ENCODE results near the gene P2RX6.

Gene P2RX6

DNA sequence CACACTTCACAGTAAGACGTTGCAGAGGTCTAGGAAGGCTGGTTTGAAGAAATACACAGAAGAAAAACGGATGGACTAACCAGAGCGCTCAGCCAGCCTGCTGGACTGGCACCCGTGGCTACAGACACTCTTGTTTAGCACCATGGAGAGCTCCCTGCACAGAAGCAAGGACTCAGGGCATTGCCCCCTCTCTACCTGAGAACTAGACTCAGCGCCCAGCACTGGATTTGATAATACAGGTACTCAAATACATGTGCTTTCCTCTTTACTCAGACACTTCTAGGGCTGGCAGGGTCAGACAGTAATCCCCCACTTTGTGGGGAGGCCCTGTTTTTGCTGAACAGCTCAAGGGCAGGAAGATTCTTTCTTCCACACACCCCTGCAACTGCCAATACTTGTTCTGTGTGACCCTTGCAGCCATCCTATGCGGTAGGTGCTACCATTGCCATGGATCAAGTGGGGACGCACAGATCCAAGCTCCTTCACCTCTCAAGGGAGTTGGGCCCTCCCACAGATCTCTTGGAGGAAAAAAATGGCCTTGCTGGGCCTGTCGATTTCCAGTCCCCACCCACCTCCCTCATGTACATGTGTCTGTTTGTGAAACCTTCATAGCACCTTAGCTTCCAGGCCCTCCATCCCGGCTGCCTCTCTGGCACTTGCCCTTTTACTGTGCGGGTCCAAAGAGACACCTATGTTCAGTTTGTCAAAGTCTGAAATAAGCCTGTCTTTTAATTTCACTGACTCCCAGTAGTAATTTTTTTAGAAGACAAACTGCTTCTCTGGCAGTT lies 5.1 kb upstream of the P2RX6 start:
- Histone ChIP-seq H3K4me3 (ENCODE audit: low read depth, low read length) (no peak overlapping the region), H3K27ac (ENCODE audit: low read depth, low read length) (no peak overlapping the region), H3K9me3 (ENCODE audit: control insufficient read depth, insufficient read depth, low read depth, low read length) (no peaks in the 10 kb centered on the region), H3K9ac (ENCODE audit: low read length) (no peak overlapping the region), H3K27me3 (ENCODE audit: control insufficient read depth, insufficient read depth, low read length) (0 out of 2 replicates have a peak, but pooled peaks cover 4% of the 10 kb centered on the region), H3K36me3 (ENCODE audit: control insufficient read depth, insufficient read depth, low read length) (peaks cover 4% of the 10 kb centered on the region; the same call in 1 of the 2 replicates), H3K4me1 (ENCODE audit: control insufficient read depth, insufficient read depth, low read length) (peaks cover 21% of the 10 kb centered on the region)

DNA sequence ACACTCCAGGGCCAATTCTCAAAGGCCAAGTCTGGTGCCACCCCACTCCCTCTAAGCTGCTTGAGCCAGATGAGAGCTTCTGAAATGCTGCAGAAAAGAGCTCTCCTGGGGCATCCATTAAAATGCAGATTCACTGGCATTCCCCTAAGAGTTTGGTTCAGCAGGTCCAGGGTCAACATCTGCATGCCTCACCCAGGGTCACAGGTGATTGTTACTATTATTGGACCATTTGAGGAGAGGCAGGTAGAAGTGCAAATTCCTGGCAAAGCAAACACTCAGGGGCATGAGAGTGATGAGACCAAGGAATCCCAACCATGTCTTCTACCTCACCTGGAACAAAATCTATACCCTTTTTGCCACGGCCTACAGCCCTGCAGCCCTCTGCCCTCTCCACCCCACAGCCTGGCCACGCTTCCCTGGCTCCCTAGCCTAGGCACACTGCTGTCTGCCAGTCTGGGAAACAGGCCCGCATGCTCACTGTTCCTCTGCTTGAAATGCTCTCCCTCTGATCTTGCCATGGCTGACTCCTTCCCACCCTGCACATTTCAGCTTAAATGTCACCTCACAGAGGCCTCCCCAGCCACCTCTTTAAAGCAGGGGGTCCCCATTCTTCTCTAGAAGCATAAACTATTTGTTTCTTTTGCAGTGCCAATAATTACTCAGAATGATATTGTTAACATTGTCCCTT lies 4.4 kb upstream of the P2RX6 start:
- Histone ChIP-seq H3K9ac (ENCODE audit: low read length) (no peak overlapping the region), H3K27me3 (ENCODE audit: control insufficient read depth, insufficient read depth, low read length) (0 out of 2 replicates have a peak, but pooled peaks cover 4% of the 10 kb centered on the region), H3K4me1 (ENCODE audit: control insufficient read depth, insufficient read depth, low read length) (peaks cover 28% of the 10 kb centered on the region), H3K4me3 (ENCODE audit: low read depth, low read length) (no peak overlapping the region), H3K9me3 (ENCODE audit: control insufficient read depth, insufficient read depth, low read depth, low read length) (no peaks in the 10 kb centered on the region), H3K36me3 (ENCODE audit: control insufficient read depth, insufficient read depth, low read length) (peaks cover 4% of the 10 kb centered on the region; the same call in 1 of the 2 replicates), H3K27ac (ENCODE audit: low read depth, low read length) (no peak overlapping the region)

DNA sequence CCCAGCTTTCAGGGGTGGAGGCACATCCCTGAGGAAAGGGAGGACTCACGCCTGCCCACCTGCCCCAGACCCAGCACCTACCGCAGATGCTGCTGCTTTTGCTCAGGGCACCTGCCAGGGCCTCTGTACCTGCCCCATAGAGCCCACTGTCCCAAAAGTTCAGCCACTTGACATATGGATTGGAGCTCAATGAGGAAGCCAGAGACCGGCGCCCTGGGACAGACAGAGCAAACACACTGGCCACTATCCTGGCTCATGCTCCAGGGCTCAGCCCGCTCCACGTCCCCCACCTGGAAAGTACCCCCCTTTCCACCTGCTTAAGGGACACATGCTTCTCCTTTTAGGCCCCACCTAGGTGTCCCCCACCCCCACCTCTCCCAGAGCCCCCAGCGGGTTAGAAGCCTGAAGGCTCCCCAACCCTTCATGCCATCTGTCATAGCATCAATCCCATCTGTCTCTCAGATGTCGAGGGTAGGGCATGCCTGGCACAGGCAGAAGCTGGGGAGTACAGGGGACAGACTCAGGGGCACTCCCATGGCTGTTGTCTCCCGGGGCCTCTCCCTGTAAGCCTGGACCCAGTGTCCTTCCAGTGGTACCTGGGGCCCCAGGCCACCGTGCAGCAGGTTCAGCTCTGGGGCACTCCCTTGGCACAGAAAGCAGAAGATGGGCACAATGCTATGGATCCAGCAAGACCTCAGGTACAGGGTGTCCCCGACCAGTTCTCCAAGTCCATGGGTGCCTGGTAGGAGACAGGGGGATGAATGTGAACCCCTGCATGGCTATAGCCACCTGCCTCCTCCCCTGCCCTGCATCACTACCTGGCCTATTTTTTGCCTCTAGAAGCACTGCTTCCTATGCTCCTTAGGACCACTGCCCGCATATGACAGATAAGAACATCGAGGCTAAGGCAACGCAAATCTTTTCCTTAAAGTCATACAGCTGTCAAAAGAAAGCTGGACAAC lies 2.2 kb upstream of the P2RX6 start:
- Histone ChIP-seq H3K9me3 (ENCODE audit: control insufficient read depth, insufficient read depth, low read depth, low read length) (no peaks in the 10 kb centered on the region), H3K36me3 (ENCODE audit: control insufficient read depth, insufficient read depth, low read length) (peaks cover 4% of the 10 kb centered on the region; the same call in 1 of the 2 replicates), H3K27me3 (ENCODE audit: control insufficient read depth, insufficient read depth, low read length) (0 out of 2 replicates have a peak, but pooled peaks cover 4% of the 10 kb centered on the region), H3K4me1 (ENCODE audit: control insufficient read depth, insufficient read depth, low read length) (peaks cover 31% of the 10 kb centered on the region), H3K4me3 (ENCODE audit: low read depth, low read length) (peak overlapping the region; percentile 70), H3K9ac (ENCODE audit: low read length) (no peak overlapping the region), H3K27ac (ENCODE audit: low read depth, low read length) (no peak overlapping the region)

DNA sequence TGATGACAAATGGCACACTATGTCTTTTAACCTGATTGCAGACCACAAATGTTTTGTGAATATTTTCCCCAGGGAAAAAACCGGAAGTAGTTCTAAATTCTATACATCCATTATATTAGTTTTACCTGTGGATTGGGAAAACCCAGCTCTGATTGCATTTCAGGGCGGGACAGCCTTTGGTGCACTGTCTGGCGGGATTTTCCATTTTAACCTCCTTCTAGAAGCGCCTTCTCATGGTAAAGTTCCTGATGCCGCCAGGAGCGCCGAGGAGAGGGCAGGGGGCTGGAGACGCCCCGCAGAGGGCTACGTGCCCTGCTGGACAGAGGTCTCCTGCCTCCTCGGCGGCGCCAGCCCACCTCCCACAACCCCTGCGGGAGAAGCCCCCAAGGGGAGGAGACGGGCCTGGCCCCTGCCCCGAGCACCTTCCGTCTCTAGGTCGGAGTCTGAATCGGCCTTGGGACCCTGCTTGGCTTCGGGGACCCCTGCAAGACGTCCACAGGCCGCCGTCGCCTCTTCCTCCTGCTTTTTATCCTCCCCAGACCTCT lies 1.2 kb upstream of the P2RX6 start:
- peaks cover 2% of the 10 kb centered on the region; the same call in 1 of the 2 replicates for H3K36me3 ChIP-seq (ENCODE audit: control insufficient read depth, insufficient read depth, low read length)
- peaks cover 31% of the 10 kb centered on the region for H3K4me1 ChIP-seq (ENCODE audit: control insufficient read depth, insufficient read depth, low read length)
- peak overlapping the region; percentile 70 for H3K4me3 ChIP-seq (ENCODE audit: low read depth, low read length)
- H3K9me3 ChIP-seq (ENCODE audit: control insufficient read depth, insufficient read depth, low read depth, low read length): no peaks in the 10 kb centered on the region
- H3K27me3 ChIP-seq (ENCODE audit: control insufficient read depth, insufficient read depth, low read length): 0 out of 2 replicates have a peak, but pooled peaks cover 4% of the 10 kb centered on the region
- H3K27ac ChIP-seq (ENCODE audit: low read depth, low read length): peak overlapping the region; percentile 15; the same call in 1 of the 2 replicates
- H3K9ac ChIP-seq (ENCODE audit: low read length): peak overlapping the region; percentile 47

DNA sequence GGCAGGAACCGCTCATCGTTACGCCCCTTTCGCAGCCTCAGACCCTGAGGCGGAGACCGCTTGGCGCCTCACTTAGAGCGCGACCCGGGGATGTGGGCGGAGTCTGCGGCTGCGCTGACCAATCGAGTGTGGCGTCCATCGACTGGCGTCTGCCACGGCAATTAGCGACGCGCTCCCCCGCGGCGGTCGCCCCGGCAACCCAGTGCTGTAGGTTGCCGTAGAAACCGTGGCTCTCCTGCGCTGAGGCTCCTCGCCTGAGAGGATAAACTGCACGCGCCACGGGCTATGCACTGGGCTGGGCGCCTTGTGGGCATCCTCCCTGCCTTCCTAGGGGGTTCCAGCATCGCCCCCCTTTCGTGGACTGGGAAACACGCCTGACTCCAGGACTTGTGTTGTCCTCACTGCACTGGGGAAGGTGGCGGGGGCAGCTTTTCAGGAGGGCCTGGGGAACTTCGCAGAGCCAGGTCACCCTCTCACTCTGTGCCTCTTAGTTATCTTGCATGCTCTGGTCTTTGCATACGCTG lies 701 bp upstream of the P2RX6 start:
- peak overlapping the region; percentile 70 for H3K4me3 ChIP-seq (ENCODE audit: low read depth, low read length)
- H3K36me3 ChIP-seq (ENCODE audit: control insufficient read depth, insufficient read depth, low read length): no peaks in the 10 kb centered on the region
- peak overlapping the region; percentile 47 for H3K9ac ChIP-seq (ENCODE audit: low read length)
- 0 out of 2 replicates have a peak, but pooled peaks cover 4% of the 10 kb centered on the region for H3K27me3 ChIP-seq (ENCODE audit: control insufficient read depth, insufficient read depth, low read length)
- no peak overlapping the region; the same call in 1 of the 2 replicates for H3K27ac ChIP-seq (ENCODE audit: low read depth, low read length)
- H3K4me1 ChIP-seq (ENCODE audit: control insufficient read depth, insufficient read depth, low read length): peaks cover 31% of the 10 kb centered on the region
- H3K9me3 ChIP-seq (ENCODE audit: control insufficient read depth, insufficient read depth, low read depth, low read length): 0 out of 2 replicates have a peak, but pooled peaks cover 2% of the 10 kb centered on the region

DNA sequence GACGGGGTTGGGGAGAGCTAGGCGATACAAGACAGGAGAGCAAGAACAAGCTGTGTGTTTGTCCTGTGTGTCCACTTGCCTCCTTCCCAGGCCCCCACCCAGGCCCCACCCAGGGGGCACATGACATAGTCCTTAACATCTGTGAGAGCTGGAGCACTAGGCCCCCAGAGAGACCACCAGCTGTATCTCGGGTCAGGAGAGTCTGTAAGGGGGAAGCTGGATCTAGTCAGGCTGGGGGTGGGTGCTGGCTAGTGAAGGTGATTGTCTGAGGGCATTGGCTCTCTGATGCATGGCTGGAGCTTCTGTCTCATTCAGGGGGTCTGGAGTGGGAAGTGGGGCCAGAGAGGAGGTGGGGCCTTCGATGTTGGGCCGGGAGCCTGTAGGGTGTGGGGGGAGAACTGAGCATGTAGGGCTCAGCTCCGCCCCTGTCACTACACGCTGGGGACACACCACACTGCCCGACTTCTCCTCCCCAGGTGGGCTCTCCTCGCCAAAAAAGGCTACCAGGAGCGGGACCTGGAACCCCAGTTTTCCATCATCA lies 571 bp downstream of the P2RX6 start:
- 0 out of 2 replicates have a peak, but pooled peaks cover 4% of the 10 kb centered on the region for H3K27me3 ChIP-seq (ENCODE audit: control insufficient read depth, insufficient read depth, low read length)
- no peaks in the 10 kb centered on the region for H3K36me3 ChIP-seq (ENCODE audit: control insufficient read depth, insufficient read depth, low read length)
- H3K4me3 ChIP-seq (ENCODE audit: low read depth, low read length): peak overlapping the region; percentile 70; the same call in 1 of the 2 replicates
- H3K4me1 ChIP-seq (ENCODE audit: control insufficient read depth, insufficient read depth, low read length): peaks cover 23% of the 10 kb centered on the region
- H3K9me3 ChIP-seq (ENCODE audit: control insufficient read depth, insufficient read depth, low read depth, low read length): peaks cover 12% of the 10 kb centered on the region; the same call in 1 of the 2 replicates
- no peak overlapping the region; the same call in 1 of the 2 replicates for H3K27ac ChIP-seq (ENCODE audit: low read depth, low read length)
- H3K9ac ChIP-seq (ENCODE audit: low read length): no peak overlapping the region

DNA sequence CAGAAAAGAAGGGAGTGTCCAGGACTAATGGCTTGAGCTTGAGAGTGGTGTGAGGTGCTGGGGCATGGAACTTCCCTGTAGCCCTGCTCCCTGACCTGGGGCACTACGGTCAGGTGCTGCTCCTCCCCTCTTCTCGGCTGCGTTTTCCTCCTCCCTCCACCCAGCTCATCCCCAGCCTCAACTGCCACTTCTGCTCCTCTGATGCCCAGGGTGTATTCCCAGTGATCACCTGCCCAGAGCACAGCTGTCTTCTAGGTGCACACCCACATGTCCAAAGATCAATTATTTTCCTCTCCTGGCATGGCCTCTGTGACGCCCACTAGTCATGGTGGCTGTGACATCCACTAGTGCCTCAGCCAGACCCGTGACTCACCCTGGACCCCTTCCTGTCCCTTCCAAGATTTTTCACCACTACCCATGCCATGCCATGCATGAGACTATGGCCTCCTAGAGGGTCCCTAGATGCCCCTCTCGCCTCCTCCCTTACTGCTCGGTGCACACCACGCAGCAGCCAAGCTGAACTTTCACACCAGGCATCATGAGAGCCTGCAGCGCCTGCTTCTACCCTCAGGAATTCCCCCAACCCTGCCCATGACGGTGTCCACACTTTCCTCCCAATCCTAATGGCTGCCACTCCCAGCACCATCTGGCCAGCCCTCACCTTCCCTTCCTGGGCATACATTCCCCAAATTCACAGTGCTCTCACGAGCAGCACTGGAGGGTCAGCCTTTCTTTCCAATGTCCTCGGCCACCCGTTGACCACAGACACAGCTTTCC lies 1.9 kb downstream of the P2RX6 start:
- Histone ChIP-seq H3K27me3 (ENCODE audit: control insufficient read depth, insufficient read depth, low read length) (0 out of 2 replicates have a peak, but pooled peaks cover 4% of the 10 kb centered on the region), H3K9me3 (ENCODE audit: control insufficient read depth, insufficient read depth, low read depth, low read length) (peaks cover 12% of the 10 kb centered on the region; the same call in 1 of the 2 replicates), H3K4me3 (ENCODE audit: low read depth, low read length) (no peak overlapping the region), H3K27ac (ENCODE audit: low read depth, low read length) (no peak overlapping the region), H3K9ac (ENCODE audit: low read length) (no peak overlapping the region), H3K4me1 (ENCODE audit: control insufficient read depth, insufficient read depth, low read length) (peaks cover 23% of the 10 kb centered on the region), H3K36me3 (ENCODE audit: control insufficient read depth, insufficient read depth, low read length) (no peaks in the 10 kb centered on the region)

DNA sequence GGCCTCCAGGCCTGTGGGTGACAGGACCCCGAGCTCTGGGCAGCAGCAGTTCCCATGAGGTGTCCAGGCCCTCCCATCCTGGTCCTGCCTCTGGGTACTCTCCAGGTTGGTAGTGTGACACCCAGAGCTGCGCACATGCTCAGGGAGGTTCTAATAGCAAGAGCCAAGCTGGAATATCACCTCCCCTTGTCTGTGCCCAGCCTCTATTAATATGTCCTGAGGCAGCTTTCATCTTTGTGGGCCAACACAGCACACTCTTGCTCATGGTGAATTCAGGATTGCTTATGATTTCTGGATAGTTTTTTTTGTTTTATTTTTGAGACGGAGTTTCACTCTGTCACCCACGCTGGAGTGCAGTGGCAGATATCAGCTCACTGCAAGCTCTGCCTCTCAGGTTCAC lies 3.3 kb downstream of the P2RX6 start:
- no peak overlapping the region for H3K27ac ChIP-seq (ENCODE audit: low read depth, low read length)
- no peak overlapping the region for H3K4me3 ChIP-seq (ENCODE audit: low read depth, low read length)
- peaks cover 12% of the 10 kb centered on the region; the same call in 1 of the 2 replicates for H3K9me3 ChIP-seq (ENCODE audit: control insufficient read depth, insufficient read depth, low read depth, low read length)

DNA sequence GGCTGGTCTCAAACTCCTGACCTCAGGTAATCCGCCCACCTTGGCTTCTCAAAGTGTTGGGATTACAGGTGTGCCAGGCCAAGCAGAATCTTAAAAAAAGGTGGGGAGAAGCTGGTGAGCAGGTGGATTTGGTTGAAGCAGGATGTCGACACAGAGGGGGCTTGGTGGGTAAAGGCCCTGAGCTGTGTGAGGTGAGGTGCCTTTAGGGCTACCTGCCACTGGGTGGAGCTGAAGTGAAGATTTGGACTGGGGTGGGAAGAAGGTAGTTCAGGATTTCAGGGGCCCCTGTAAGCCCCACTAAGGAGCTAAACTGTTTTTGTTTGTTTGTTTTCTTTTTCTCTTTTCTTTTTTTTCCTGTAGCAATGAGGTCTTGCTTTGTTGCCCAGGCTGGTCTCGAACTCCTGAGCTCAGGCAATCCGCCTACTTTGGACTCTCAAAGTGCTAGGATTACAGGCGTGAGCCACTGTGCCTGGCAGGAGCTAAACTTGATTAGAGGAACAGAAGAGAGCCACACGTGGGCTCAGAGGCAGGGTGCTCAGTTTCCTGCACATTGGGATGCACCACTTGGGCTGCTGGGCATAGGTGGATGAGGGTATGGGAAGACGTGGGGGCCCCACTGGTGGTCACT lies 6.0 kb downstream of the P2RX6 start:
- H3K27me3 ChIP-seq (ENCODE audit: control insufficient read depth, insufficient read depth, low read length): no peaks in the 10 kb centered on the region
- peaks cover 12% of the 10 kb centered on the region; the same call in 1 of the 2 replicates for H3K9me3 ChIP-seq (ENCODE audit: control insufficient read depth, insufficient read depth, low read depth, low read length)
- H3K36me3 ChIP-seq (ENCODE audit: control insufficient read depth, insufficient read depth, low read length): no peaks in the 10 kb centered on the region
- H3K4me3 ChIP-seq (ENCODE audit: low read depth, low read length): no peak overlapping the region
- no peak overlapping the region for H3K27ac ChIP-seq (ENCODE audit: low read depth, low read length)
- H3K4me1 ChIP-seq (ENCODE audit: control insufficient read depth, insufficient read depth, low read length): peaks cover under 1% of the 10 kb centered on the region; the same call in 1 of the 2 replicates
- H3K9ac ChIP-seq (ENCODE audit: low read length): no peak overlapping the region

More for the DNA sequence above, 3.3 kb downstream of the P2RX6 start:
- Histone ChIP-seq H3K9ac (ENCODE audit: low read length) (no peak overlapping the region), H3K27me3 (ENCODE audit: control insufficient read depth, insufficient read depth, low read length) (no peaks in the 10 kb centered on the region), H3K4me1 (ENCODE audit: control insufficient read depth, insufficient read depth, low read length) (peaks cover 20% of the 10 kb centered on the region), H3K36me3 (ENCODE audit: control insufficient read depth, insufficient read depth, low read length) (no peaks in the 10 kb centered on the region)

All from HUES6 (cell line).